HepG2 (cell line): ENCODE data around the gene COL9A3. TPM values are rescaled to one million over a fixed set of nuclear protein-coding genes. Genes with fewer than 3 reads are reported as not detected.

Experiments used
- ARID5B ChIP-seq: IDR thresholded peaks from 2 replicates; pipeline ENCODE4 v1.4.0; 2020; ENCODE audit warnings: mild to moderate bottlenecking, missing genetic modification reagents
- ATF2 ChIP-seq: sonication (generic); formaldehyde crosslinking; IDR thresholded peaks from 2 replicates; pipeline ENCODE4 v1.4.0; 2020; ENCODE audit warnings: missing genetic modification reagents
- ELF3 ChIP-seq: IDR thresholded peaks from 2 replicates; pipeline ENCODE4 v1.6.1; 2016; ENCODE audit warnings: missing genetic modification reagents, missing compliant biosample characterization
- MAF1 ChIP-seq: sonication (generic); formaldehyde crosslinking; IDR thresholded peaks from 2 replicates; pipeline ENCODE4 v1.5.0; 2020; ENCODE audit warnings: missing genetic modification reagents, borderline replicate concordance
- PLRG1 ChIP-seq: fragments of 450-650 bp; conservative IDR thresholded peaks from 2 replicates; pipeline ENCODE4 v1.6.1; 2016
- RFX1 ChIP-seq: fragments of 450-650 bp; IDR thresholded peaks from 2 replicates; pipeline ENCODE4 v1.6.1; 2017
- ZBTB7B ChIP-seq: sonication (generic); formaldehyde crosslinking; IDR thresholded peaks from 2 replicates; pipeline ENCODE4 v1.4.0; 2020; ENCODE audit warnings: missing genetic modification reagents
- ZMYM3 ChIP-seq: sonication (generic); formaldehyde crosslinking; IDR thresholded peaks from 2 replicates; pipeline ENCODE4 v1.5.1; 2020; ENCODE audit warnings: mild to moderate bottlenecking, missing genetic modification reagents
- ZNF577 ChIP-seq: sonication (generic); formaldehyde crosslinking; IDR thresholded peaks from 2 replicates; pipeline ENCODE4 v1.4.0; 2020; ENCODE audit warnings: mild to moderate bottlenecking, low read depth, missing genetic modification reagents, borderline replicate concordance
- ZNF629 ChIP-seq: sonication (generic); formaldehyde crosslinking; conservative IDR thresholded peaks from 2 replicates; pipeline ENCODE4 v1.5.0; 2020; ENCODE audit warnings: missing genetic modification reagents
- ZNF639 ChIP-seq: conservative IDR thresholded peaks from 2 replicates; pipeline ENCODE4 v1.6.1; 2018; ENCODE audit warnings: missing genetic modification reagents
- polyA plus RNA-seq, 8 experiments: library from polyadenylated mRNA; depleted of rRNA in 3 of 8; stranded (reverse) in 7 of 8; unstranded in 1 of 8; fragments of >200 nt; fragmentation: Illumina TruSeq in 4 of 8; extraction: Trizol in 4 of 8; gene quantifications; 2 replicates each; pipeline versions ENCODE4 v1.2.1 to v1.2.3, GENCODE V29; 2011 to 2016; ENCODE audit warnings: low read depth in 4 of 8, missing spikeins in 1 of 8, mixed read lengths in 1 of 8; ENCODE audit not compliant: insufficient read depth in 1 of 8
- total RNA-seq, 5 experiments: library from RNA; depleted of rRNA; stranded (reverse); fragments of >200 nt; fragmentation: Illumina TruSeq; extraction: Trizol; gene quantifications; 2 replicates each; pipeline ENCODE4 v1.2.3, GENCODE V29; 2016; ENCODE audit warnings: low read depth in 1 of 5
- TF ChIP-seq, protein P1 (sequence below): sonication (generic); formaldehyde crosslinking; conservative IDR thresholded peaks from 2 replicates; pipeline ENCODE4 v1.4.0; 2020; ENCODE audit warnings: missing genetic modification reagents
- TF ChIP-seq, protein P2 (sequence below): IDR thresholded peaks from 2 replicates; pipeline ENCODE4 v1.6.1; 2016
- TF ChIP-seq, protein P3 (sequence below): sonication (generic); formaldehyde crosslinking; IDR thresholded peaks from 2 replicates; pipeline ENCODE4 v1.8.0; 2022; ENCODE audit warnings: missing genetic modification reagents, low read depth, mild to moderate bottlenecking, borderline replicate concordance
- TF ChIP-seq, protein P4 (sequence below): fragments of 450-650 bp; IDR thresholded peaks from 2 replicates; pipeline ENCODE4 v1.6.1; 2017; ENCODE audit warnings: mild to moderate bottlenecking

COL9A3 gene
- total and polyA plus RNA-seq, 2 of the 13 experiments (the other 11 are each of a cell fraction or from before 2014, with no cell fraction given): 155 to 204 TPM

GRCh38 chr20:62814060-62814708 lies 2.7 kb upstream of the COL9A3 start (continued):
- TF ChIP-seq, protein P1, sequence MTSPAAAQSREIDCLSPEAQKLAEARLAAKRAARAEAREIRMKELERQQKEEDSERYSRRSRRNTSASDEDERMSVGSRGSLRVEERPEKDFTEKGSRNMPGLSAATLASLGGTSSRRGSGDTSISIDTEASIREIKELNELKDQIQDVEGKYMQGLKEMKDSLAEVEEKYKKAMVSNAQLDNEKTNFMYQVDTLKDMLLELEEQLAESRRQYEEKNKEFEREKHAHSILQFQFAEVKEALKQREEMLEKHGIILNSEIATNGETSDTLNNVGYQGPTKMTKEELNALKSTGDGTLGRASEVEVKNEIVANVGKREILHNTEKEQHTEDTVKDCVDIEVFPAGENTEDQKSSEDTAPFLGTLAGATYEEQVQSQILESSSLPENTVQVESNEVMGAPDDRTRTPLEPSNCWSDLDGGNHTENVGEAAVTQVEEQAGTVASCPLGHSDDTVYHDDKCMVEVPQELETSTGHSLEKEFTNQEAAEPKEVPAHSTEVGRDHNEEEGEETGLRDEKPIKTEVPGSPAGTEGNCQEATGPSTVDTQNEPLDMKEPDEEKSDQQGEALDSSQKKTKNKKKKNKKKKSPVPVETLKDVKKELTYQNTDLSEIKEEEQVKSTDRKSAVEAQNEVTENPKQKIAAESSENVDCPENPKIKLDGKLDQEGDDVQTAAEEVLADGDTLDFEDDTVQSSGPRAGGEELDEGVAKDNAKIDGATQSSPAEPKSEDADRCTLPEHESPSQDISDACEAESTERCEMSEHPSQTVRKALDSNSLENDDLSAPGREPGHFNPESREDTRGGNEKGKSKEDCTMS: no peak
- no peak for TF ChIP-seq MAF1 (CRISPR knock-in tag)
- no peak for TF ChIP-seq ZNF577 (CRISPR knock-in tag)
- TF ChIP-seq ELF3 (CRISPR knock-in tag): no peak
- no peak for TF ChIP-seq ARID5B (CRISPR knock-in tag)
- TF ChIP-seq, protein P2, sequence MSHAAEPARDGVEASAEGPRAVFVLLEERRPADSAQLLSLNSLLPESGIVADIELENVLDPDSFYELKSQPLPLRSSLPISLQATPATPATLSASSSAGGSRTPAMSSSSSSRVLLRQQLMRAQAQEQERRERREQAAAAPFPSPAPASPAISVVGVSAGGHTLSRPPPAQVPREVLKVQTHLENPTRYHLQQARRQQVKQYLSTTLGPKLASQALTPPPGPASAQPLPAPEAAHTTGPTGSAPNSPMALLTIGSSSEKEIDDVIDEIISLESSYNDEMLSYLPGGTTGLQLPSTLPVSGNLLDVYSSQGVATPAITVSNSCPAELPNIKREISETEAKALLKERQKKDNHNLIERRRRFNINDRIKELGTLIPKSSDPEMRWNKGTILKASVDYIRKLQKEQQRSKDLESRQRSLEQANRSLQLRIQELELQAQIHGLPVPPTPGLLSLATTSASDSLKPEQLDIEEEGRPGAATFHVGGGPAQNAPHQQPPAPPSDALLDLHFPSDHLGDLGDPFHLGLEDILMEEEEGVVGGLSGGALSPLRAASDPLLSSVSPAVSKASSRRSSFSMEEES (CRISPR knock-in tag): no peak
- TF ChIP-seq ATF2: 0 out of 2 replicates have a peak, but pooled peaks have one; percentile 16
- no peak for TF ChIP-seq ZBTB7B (CRISPR knock-in tag)
- TF ChIP-seq, protein P3, sequence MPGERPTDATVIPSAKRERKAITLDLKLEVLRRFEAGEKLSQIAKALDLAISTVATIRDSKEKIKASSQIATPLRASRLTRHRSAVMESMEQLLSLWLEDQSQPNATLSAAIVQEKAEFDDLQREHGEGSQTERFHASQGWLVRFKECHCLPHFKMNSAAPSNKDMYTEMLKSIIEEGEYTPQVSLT (CRISPR knock-in tag): no peak
- no peak for TF ChIP-seq RFX1
- no peak for TF ChIP-seq ZNF629
- TF ChIP-seq, protein P4, sequence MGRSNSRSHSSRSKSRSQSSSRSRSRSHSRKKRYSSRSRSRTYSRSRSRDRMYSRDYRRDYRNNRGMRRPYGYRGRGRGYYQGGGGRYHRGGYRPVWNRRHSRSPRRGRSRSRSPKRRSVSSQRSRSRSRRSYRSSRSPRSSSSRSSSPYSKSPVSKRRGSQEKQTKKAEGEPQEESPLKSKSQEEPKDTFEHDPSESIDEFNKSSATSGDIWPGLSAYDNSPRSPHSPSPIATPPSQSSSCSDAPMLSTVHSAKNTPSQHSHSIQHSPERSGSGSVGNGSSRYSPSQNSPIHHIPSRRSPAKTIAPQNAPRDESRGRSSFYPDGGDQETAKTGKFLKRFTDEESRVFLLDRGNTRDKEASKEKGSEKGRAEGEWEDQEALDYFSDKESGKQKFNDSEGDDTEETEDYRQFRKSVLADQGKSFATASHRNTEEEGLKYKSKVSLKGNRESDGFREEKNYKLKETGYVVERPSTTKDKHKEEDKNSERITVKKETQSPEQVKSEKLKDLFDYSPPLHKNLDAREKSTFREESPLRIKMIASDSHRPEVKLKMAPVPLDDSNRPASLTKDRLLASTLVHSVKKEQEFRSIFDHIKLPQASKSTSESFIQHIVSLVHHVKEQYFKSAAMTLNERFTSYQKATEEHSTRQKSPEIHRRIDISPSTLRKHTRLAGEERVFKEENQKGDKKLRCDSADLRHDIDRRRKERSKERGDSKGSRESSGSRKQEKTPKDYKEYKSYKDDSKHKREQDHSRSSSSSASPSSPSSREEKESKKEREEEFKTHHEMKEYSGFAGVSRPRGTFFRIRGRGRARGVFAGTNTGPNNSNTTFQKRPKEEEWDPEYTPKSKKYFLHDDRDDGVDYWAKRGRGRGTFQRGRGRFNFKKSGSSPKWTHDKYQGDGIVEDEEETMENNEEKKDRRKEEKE: no peak
- TF ChIP-seq ZNF639 (CRISPR knock-in tag): no peak
- no peak for TF ChIP-seq ZMYM3 (CRISPR knock-in tag)
- no peak for TF ChIP-seq PLRG1
